Measurements from ENCODE around the gene DNAH17.

DNA sequence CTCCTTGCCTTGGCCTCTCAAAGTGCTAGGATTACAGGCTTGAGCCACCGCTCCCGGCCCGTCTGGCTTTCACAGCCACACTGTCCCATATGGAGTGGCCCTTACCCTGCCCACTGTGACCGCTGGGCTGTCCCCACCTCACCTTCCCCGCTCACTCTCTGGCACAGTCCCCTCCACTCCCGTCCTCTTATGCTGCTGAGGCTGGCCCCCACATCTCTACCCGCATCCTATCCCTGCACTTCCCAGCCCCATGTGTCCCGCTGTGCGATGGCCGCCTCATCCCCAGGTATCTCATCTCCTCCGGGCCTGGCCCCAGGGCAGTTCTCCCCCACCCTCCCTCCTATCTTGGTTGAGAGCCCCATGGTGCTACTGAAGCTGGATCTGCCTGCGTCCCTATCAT lies 105.6 kb downstream of the DNAH17 start:
- TF ChIP-seq CTCF (IDR thresholded peaks at IDR 0.05 in 2 of 3, conservative IDR thresholded peaks at IDR 0.05 in 1 of 3; ENCODE audit: borderline replicate concordance in 1 of 3, insufficient read depth in 1 of 3, low read depth in 2 of 3, low read length in 2 of 3) (no peak), RAD21 (IDR thresholded peaks at IDR 0.05; ENCODE audit: low read depth) (no peak), POLR2A (IDR thresholded peaks at IDR 0.05; ENCODE audit: borderline replicate concordance, extremely low read depth, insufficient read depth, insufficient read length) (no peak), POLR2AphosphoS5 (IDR thresholded peaks at IDR 0.05; ENCODE audit: low read depth, low read length) (no peak), ZNF274 (IDR thresholded peaks at IDR 0.05; ENCODE audit: low read depth, low read length) (no peak), ZBTB33 (IDR thresholded peaks at IDR 0.05; ENCODE audit: extremely low read depth, insufficient replicate concordance, low read length) (no peak), SIN3A (IDR thresholded peaks at IDR 0.05; ENCODE audit: low read depth) (no peak), SP1 (IDR thresholded peaks at IDR 0.05; ENCODE audit: low read depth) (no peak), EZH2 (IDR thresholded peaks at IDR 0.05) (no peak), FOSL1 (IDR thresholded peaks at IDR 0.05; ENCODE audit: low read depth) (no peak)
- TF ChIP-seq, protein P1, sequence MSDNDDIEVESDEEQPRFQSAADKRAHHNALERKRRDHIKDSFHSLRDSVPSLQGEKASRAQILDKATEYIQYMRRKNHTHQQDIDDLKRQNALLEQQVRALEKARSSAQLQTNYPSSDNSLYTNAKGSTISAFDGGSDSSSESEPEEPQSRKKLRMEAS (IDR thresholded peaks at IDR 0.05): no peak

Data from HCT116 (cell line).